OCI-LY7 (cell line): ENCODE results near the gene TRPM8. TPM values are rescaled to one million over a fixed set of nuclear protein-coding genes. Genes with fewer than 3 reads are reported as not detected.

ENCODE experiments used
- BruUV-seq: library from RNA; stranded (reverse); fragments of 400-500 nt; replicated peaks from 2 replicates; lab custom pipeline; 2021; lab: Mats Ljungman, UMichigan
- CTCF ChIA-PET: fragments of 300-600 bp; sonication (Branson Sonifier 250); formaldehyde crosslinking; loops from one replicate; lab custom pipeline; 2022; ENCODE audit warnings: antibody characterized with exemption; ENCODE audit not compliant: unreplicated experiment; lab: Charles Lee
- POLR2A ChIA-PET: fragments of 300-600 bp; sonication (Branson Sonifier 250); formaldehyde crosslinking; loops from one replicate; lab custom pipeline; 2022; ENCODE audit warnings: antibody characterized with exemption; lab: Charles Lee
- DNase-seq: peaks from one replicate; pipeline ENCODE4 v3.0.0-alpha.2; 2015; ENCODE audit warnings: low spot score
- H2AFZ ChIP-seq: fragments of 200-600 bp; sonication (generic), shearing (Covaris generic); 2 replicates; pipeline ENCODE4 v1.6.1; 2014; ENCODE audit warnings: mild to moderate bottlenecking, antibody characterized with exemption, low read length, moderate library complexity
- H3K27ac ChIP-seq: fragments of 200-600 bp; sonication (generic); 2 replicates; pipeline ENCODE4 v1.5.1; 2014; ENCODE audit warnings: mixed run types, low read depth, mild to moderate bottlenecking, moderate library complexity, low read length, inconsistent platforms; ENCODE audit not compliant: poor library complexity, severe bottlenecking
- H3K36me3 ChIP-seq: fragments of 200-600 bp; sonication (generic); 2 replicates; pipeline ENCODE4 v1.6.1; 2014; ENCODE audit warnings: mild to moderate bottlenecking, antibody characterized with exemption, low read length, moderate library complexity, mixed read lengths; ENCODE audit not compliant: insufficient read depth
- H3K4me1 ChIP-seq: fragments of 200-600 bp; sonication (generic); 2 replicates; pipeline ENCODE4 v1.5.1; 2014; ENCODE audit warnings: mild to moderate bottlenecking, low read length; ENCODE audit not compliant: insufficient read depth, poor library complexity, severe bottlenecking
- H3K4me2 ChIP-seq: fragments of 200-600 bp; sonication (generic); 2 replicates; pipeline ENCODE4 v1.6.1; 2014; ENCODE audit warnings: mild to moderate bottlenecking, low read length
- H3K4me3 ChIP-seq: fragments of 200-600 bp; sonication (generic); 2 replicates; pipeline ENCODE4 v1.5.1; 2014; ENCODE audit warnings: mild to moderate bottlenecking, low read depth, low read length; ENCODE audit not compliant: poor library complexity, severe bottlenecking
- H3K79me2 ChIP-seq: fragments of 200-600 bp; sonication (generic); 2 replicates; pipeline ENCODE4 v1.6.1; 2016; ENCODE audit warnings: low read depth, mild to moderate bottlenecking, low read length, moderate library complexity, mixed read lengths; ENCODE audit not compliant: insufficient read depth
- H3K9me2 ChIP-seq: fragments of 200-600 bp; sonication (generic); 2 replicates; pipeline ENCODE4 v1.6.1; 2016; ENCODE audit warnings: mild to moderate bottlenecking, low read length, mixed read lengths; ENCODE audit not compliant: insufficient read depth
- H3K9me3 ChIP-seq: fragments of 200-600 bp; sonication (generic); 2 replicates; pipeline ENCODE4 v1.6.1; 2014; ENCODE audit warnings: mild to moderate bottlenecking, mixed run types, low read length, mixed read lengths
- H4K20me1 ChIP-seq: fragments of 200-600 bp; sonication (generic); 2 replicates; pipeline ENCODE4 v1.6.1; 2014; ENCODE audit warnings: mild to moderate bottlenecking, antibody characterized with exemption, low read length, moderate library complexity, mixed read lengths; ENCODE audit not compliant: insufficient read depth
- EZH2phosphoT487 ChIP-seq: fragments of 200-600 bp; sonication (generic); IDR thresholded peaks from 2 replicates; pipeline ENCODE4 v1.6.1; 2018; ENCODE audit warnings: low read depth, borderline replicate concordance, mild to moderate bottlenecking, mixed run types, antibody characterized with exemption, low read length, moderate library complexity, mixed read lengths
- intact Hi-C: fragments of 100-400 bp; cut with micrococcal nuclease; formaldehyde crosslinking; loops from one replicate; pipeline ENCODE4 v1.10.0; 2022; ENCODE audit not compliant: unreplicated experiment
- total RNA-seq, 2 experiments: library from RNA; depleted of rRNA in 1 of 2; stranded (reverse); fragments of >200 nt in 1 of 2; shearing (Covaris generic) in 1 of 2; gene quantifications; 2 replicates each; pipeline ENCODE4 v1.2.3, GENCODE V29; 2014 to 2022
- TF ChIP-seq, protein P1 (sequence below): fragments of 200-600 bp; sonication (generic); conservative IDR thresholded peaks from 2 replicates; pipeline ENCODE4 v1.5.1; 2014; ENCODE audit warnings: mild to moderate bottlenecking, antibody characterized with exemption, low read length, moderate library complexity, mixed read lengths

Gene TRPM8
- total RNA-seq, 2 experiments from 2014 or later = not detected

DNA sequence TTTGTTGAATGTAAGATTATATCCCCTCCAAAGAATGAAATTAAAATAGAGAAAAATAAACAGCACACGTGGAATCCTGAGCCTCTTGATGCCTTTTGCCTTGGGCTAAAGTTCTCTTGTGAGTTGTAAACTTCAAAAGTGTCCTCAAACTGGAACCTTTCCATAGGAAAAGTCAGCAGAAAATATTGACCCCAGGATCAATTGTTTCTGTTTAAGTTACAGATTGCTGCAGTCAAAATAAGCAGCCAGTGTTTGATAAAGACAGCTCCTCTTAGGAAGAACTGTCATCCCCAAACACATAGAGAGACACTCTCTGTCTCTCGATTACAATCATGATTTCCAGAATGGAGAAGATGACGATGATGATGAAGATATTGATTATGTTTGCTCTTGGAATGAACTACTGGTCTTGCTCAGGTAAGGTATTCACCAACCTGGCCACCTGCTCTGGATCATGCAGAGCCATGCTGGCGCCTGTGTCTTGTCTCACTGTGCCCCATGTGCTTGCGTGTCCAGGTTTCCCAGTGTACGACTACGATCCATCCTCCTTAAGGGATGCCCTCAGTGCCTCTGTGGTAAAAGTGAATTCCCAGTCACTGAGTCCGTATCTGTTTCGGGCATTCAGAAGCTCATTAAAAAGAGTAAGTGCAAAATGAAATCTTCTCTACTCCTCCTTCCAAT is 133.4 kb downstream of the TRPM8 start, which contains the start of gene SPP2:
Gene SPP2 (plus strand): TSS at position 248 of the 681 bp plus-strand sequence. CDS start 85 bp downstream, at position 333.
- H3K9me3 ChIP-seq = no peaks in the 10 kb centered on the region
- no peaks in the 10 kb centered on the region for H3K36me3 ChIP-seq
- ChIA-PET POLR2A (no interaction called here), CTCF (no interaction called here)
- BruUV-seq = no TSS peak
- H3K4me2 ChIP-seq = no peak within 1 kb of the TSS
- H3K9me2 ChIP-seq = no peaks in the 10 kb centered on the region; the same call in 1 of the 2 replicates
- H3K4me3 ChIP-seq = no peak within 1 kb of the TSS
- no peaks in the 10 kb centered on the region for H3K4me1 ChIP-seq
- intact Hi-C loops = no loop called here
- H3K27ac ChIP-seq = no peak within 1 kb of the TSS
- TF ChIP-seq, protein P1, sequence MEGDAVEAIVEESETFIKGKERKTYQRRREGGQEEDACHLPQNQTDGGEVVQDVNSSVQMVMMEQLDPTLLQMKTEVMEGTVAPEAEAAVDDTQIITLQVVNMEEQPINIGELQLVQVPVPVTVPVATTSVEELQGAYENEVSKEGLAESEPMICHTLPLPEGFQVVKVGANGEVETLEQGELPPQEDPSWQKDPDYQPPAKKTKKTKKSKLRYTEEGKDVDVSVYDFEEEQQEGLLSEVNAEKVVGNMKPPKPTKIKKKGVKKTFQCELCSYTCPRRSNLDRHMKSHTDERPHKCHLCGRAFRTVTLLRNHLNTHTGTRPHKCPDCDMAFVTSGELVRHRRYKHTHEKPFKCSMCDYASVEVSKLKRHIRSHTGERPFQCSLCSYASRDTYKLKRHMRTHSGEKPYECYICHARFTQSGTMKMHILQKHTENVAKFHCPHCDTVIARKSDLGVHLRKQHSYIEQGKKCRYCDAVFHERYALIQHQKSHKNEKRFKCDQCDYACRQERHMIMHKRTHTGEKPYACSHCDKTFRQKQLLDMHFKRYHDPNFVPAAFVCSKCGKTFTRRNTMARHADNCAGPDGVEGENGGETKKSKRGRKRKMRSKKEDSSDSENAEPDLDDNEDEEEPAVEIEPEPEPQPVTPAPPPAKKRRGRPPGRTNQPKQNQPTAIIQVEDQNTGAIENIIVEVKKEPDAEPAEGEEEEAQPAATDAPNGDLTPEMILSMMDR = no peak
- no peak for TF ChIP-seq EZH2phosphoT487
- H2AFZ ChIP-seq = no peak within 1 kb of the TSS
- no peaks in the 10 kb centered on the region for H4K20me1 ChIP-seq
- H3K79me2 ChIP-seq = no peaks in the 10 kb centered on the region
- no peak for DNase-seq

- Histone ChIP-seq H3K4me2 (no peak overlapping the region), H3K4me1 (no peaks in the 10 kb centered on the region), H4K20me1 (no peaks in the 10 kb centered on the region), H3K27ac (no peak overlapping the region), H2AFZ (no peak overlapping the region), H3K9me2 (no peaks in the 10 kb centered on the region; the same call in 1 of the 2 replicates), H3K4me3 (no peak overlapping the region), H3K79me2 (no peaks in the 10 kb centered on the region), H3K9me3 (no peaks in the 10 kb centered on the region), H3K36me3 (no peaks in the 10 kb centered on the region)
- CTCF ChIA-PET = no interaction called here
- POLR2A ChIA-PET = interaction anchor here (0.8 kb wide), 1 partner anchor 12 kb away, joined by 4 read pairs; no protein-coding TSS in a partner anchor
- TF ChIP-seq EZH2phosphoT487 = no peak
- TF ChIP-seq, protein P1 = no peak
- DNase-seq = no peak
- no TSS peak for BruUV-seq
- intact Hi-C loops = no loop called here
Observed at GRCh38 chr2:234051374-234052070, 134.3 kb downstream of the TRPM8 start.

DNA sequence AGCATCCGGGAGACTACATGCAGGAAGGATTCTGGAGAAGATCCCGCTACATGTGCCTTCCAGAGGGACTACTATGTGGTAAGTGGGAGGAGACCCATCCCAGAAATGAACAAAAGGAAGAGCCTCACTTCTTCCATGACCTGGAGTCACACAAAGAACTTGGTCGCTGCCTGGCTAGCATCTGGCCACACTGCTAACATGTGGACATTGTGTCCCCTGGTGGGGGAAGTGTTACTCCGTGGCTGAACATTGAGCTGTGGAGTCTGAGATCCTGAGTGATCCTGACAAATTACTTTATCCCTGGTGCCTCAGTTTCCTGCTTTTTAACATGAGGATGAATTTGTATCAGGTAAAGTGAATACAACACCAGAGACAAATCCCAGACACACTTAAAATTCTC is 141.7 kb downstream of the TRPM8 start:
- no peaks in the 10 kb centered on the region for H3K9me2 ChIP-seq
- no peaks in the 10 kb centered on the region for H3K4me1 ChIP-seq
- intact Hi-C loops = no loop called here
- no peak overlapping the region for H2AFZ ChIP-seq
- TF ChIP-seq EZH2phosphoT487 = no peak
- TF ChIP-seq, protein P1 = no peak
- CTCF ChIA-PET = no interaction called here
- H4K20me1 ChIP-seq = no peaks in the 10 kb centered on the region
- no peak overlapping the region for H3K4me3 ChIP-seq
- no peak overlapping the region for H3K4me2 ChIP-seq
- no peak overlapping the region for H3K27ac ChIP-seq
- POLR2A ChIA-PET = no interaction called here
- H3K36me3 ChIP-seq = no peaks in the 10 kb centered on the region
- no peaks in the 10 kb centered on the region for H3K9me3 ChIP-seq
- DNase-seq = no peak
- no peaks in the 10 kb centered on the region for H3K79me2 ChIP-seq
- BruUV-seq = no TSS peak
